ENCODE data around the gene PRKG1.

- TF ChIP-seq, protein P1, sequence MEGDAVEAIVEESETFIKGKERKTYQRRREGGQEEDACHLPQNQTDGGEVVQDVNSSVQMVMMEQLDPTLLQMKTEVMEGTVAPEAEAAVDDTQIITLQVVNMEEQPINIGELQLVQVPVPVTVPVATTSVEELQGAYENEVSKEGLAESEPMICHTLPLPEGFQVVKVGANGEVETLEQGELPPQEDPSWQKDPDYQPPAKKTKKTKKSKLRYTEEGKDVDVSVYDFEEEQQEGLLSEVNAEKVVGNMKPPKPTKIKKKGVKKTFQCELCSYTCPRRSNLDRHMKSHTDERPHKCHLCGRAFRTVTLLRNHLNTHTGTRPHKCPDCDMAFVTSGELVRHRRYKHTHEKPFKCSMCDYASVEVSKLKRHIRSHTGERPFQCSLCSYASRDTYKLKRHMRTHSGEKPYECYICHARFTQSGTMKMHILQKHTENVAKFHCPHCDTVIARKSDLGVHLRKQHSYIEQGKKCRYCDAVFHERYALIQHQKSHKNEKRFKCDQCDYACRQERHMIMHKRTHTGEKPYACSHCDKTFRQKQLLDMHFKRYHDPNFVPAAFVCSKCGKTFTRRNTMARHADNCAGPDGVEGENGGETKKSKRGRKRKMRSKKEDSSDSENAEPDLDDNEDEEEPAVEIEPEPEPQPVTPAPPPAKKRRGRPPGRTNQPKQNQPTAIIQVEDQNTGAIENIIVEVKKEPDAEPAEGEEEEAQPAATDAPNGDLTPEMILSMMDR (IDR thresholded peaks at IDR 0.05) = no peak
- TF ChIP-seq EZH2 (IDR thresholded peaks at IDR 0.05; ENCODE audit: borderline replicate concordance, insufficient read depth, low read depth, low read length, poor library complexity, severe bottlenecking) = no peak
Measured at GRCh38 chr10:52283174-52283573, 1208.9 kb downstream of the PRKG1 start.

Data from B cell (primary cell).